Fibroblast of lung (primary cell): ENCODE data around the gene SLC22A1.

Experiments
- EZH2 ChIP-seq: IDR thresholded peaks from 2 replicates; pipeline ENCODE4 v1.5.1; 2012; ENCODE audit warnings: low read length, control low read depth, mild to moderate bottlenecking; ENCODE audit errors: missing control alignments
- TF ChIP-seq, protein P1 (sequence below), 2 donors: IDR thresholded peaks in 1 of 2; conservative IDR thresholded peaks in 1 of 2; 1 replicate in 1 of 2; 2 replicates in 1 of 2; pipeline ENCODE4 v1.5.1; 2011 to 2012; ENCODE audit warnings: low read length in 2 of 2, control low read depth in 1 of 2, inconsistent platforms in 1 of 2, low read depth in 1 of 2, mild to moderate bottlenecking in 1 of 2

DNA sequence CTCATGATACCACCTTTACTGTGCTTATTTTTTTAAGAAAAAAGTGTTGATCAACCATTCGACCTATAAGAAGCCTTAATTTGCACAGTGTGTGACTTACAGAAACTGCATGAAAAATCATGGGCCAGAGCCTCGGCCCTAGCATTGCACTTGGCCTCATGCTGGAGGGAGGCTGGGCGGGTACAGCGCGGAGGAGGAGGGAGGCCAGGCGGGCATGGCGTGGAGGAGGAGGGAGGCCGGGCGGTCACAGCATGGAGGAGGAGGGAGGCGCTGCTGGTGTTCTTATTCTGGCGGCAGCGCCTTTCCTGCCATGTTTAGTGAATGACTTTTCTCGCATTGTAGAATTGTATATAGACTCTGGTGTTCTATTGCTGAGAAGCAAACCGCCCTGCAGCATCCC, 15.6 kb upstream of the SLC22A1 start:
- TF ChIP-seq, protein P1, sequence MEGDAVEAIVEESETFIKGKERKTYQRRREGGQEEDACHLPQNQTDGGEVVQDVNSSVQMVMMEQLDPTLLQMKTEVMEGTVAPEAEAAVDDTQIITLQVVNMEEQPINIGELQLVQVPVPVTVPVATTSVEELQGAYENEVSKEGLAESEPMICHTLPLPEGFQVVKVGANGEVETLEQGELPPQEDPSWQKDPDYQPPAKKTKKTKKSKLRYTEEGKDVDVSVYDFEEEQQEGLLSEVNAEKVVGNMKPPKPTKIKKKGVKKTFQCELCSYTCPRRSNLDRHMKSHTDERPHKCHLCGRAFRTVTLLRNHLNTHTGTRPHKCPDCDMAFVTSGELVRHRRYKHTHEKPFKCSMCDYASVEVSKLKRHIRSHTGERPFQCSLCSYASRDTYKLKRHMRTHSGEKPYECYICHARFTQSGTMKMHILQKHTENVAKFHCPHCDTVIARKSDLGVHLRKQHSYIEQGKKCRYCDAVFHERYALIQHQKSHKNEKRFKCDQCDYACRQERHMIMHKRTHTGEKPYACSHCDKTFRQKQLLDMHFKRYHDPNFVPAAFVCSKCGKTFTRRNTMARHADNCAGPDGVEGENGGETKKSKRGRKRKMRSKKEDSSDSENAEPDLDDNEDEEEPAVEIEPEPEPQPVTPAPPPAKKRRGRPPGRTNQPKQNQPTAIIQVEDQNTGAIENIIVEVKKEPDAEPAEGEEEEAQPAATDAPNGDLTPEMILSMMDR (conservative IDR thresholded peaks at IDR 0.05 in 1 of 2, IDR thresholded peaks at IDR 0.05 in 1 of 2; ENCODE audit: low read depth in 1 of 2, low read length in 2 of 2): no peak
- TF ChIP-seq EZH2: no peak
